Body of pancreas (tissue), 4 donors: ENCODE measurements around the gene DIPK1A. TPM values are rescaled to one million over a fixed set of nuclear protein-coding genes. Genes with fewer than 3 reads are reported as not detected.

Experiments
- ATAC-seq: fragments of 150-250 bp; one replicate; pipeline ENCODE4 v1.9.1; 2016
- DNase-seq, 4 donors: peaks; one replicate each; pipeline ENCODE4 v3.0.0-alpha.2; 2019
- H3K27ac ChIP-seq, 4 donors: fragments of 200-600 bp; sonication (generic); 1 replicate in 3 of 4; 2 replicates in 1 of 4; pipeline versions ENCODE4 v1.5.1 to v1.6.1; 2016 to 2019; ENCODE audit warnings: mild to moderate bottlenecking in 1 of 4, mixed read lengths in 1 of 4, moderate library complexity in 1 of 4
- H3K27me3 ChIP-seq, 2 donors: fragments of 200-600 bp; sonication (generic); one replicate each; pipeline ENCODE4 v1.6.0; 2016; ENCODE audit warnings: mild to moderate bottlenecking in 1 of 2
- H3K36me3 ChIP-seq, 2 donors: fragments of 200-600 bp; sonication (generic); replicated peaks in 1 of 2; 2 replicates each; pipeline ENCODE4 v1.5.1; 2016; ENCODE audit warnings: low read depth in 2 of 2; ENCODE audit not compliant: insufficient read depth in 1 of 2
- H3K4me1 ChIP-seq: fragments of 200-600 bp; sonication (generic); one replicate; pipeline ENCODE4 v1.6.0; 2016
- H3K4me3 ChIP-seq, 2 donors: fragments of 200-600 bp; sonication (generic); 1 replicate in 1 of 2; 2 replicates in 1 of 2; pipeline ENCODE4 v1.5.1; 2016 to 2019
- H3K9me3 ChIP-seq, 3 donors: fragments of 200-600 bp; sonication (generic); 1 replicate in 2 of 3; 2 replicates in 1 of 3; pipeline ENCODE4 v1.5.1; 2016
- POLR2A ChIP-seq, 3 donors: fragments of 450-650 bp; IDR thresholded peaks; one replicate each; pipeline ENCODE4 v1.6.1; 2016; ENCODE audit warnings: antibody characterized with exemption in 3 of 3, mild to moderate bottlenecking in 2 of 3
- WGBS, 2 donors: methylation state at CpG; one replicate each; pipeline ENCODE4 v1.1.5; 2017; 5-methylcytosine and 5-hydroxymethylcytosine counted together
- intact Hi-C: fragments of 100-400 bp; cut with DNase I; formaldehyde crosslinking; loops from one replicate; pipeline ENCODE4 v1.15.1; 2023
- total RNA-seq, 2 donors: library from RNA; depleted of rRNA; stranded (reverse); fragments of >200 nt; gene quantifications; one replicate each; pipeline ENCODE4 v1.1.0, GENCODE V29; 2016
- TF ChIP-seq, protein P1 (sequence below), 7 experiments: fragments of 450-650 bp in 4 of 7; fragments of 200-600 bp in 3 of 7; sonication (generic) in 3 of 7; IDR thresholded peaks; one replicate each; pipeline ENCODE4 v1.5.1; 2016 to 2019; ENCODE audit warnings: antibody characterized with exemption in 7 of 7

Gene DIPK1A
- total RNA-seq, 2 donors from 2014 or later, result 3.9 to 8.2 TPM

GRCh38 chr1:92817986-92818764, 143.1 kb downstream of the DIPK1A start:
- 89 to 96% methylated on average over 3 of the region's 3 CpGs for WGBS, 2 donors
- Histone ChIP-seq H3K4me3 (no peak overlapping the region), H3K9me3 (no peaks in the 10 kb centered on the region), H3K27ac (no peak overlapping the region), H3K27me3 (no peaks in the 10 kb centered on the region), H3K4me1 (no peaks in the 10 kb centered on the region), H3K36me3 (no peaks in the 10 kb centered on the region)
- TF ChIP-seq, protein P1, sequence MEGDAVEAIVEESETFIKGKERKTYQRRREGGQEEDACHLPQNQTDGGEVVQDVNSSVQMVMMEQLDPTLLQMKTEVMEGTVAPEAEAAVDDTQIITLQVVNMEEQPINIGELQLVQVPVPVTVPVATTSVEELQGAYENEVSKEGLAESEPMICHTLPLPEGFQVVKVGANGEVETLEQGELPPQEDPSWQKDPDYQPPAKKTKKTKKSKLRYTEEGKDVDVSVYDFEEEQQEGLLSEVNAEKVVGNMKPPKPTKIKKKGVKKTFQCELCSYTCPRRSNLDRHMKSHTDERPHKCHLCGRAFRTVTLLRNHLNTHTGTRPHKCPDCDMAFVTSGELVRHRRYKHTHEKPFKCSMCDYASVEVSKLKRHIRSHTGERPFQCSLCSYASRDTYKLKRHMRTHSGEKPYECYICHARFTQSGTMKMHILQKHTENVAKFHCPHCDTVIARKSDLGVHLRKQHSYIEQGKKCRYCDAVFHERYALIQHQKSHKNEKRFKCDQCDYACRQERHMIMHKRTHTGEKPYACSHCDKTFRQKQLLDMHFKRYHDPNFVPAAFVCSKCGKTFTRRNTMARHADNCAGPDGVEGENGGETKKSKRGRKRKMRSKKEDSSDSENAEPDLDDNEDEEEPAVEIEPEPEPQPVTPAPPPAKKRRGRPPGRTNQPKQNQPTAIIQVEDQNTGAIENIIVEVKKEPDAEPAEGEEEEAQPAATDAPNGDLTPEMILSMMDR (IDR thresholded peaks at IDR 0.05), result peak; percentile 20 to 87 (median 66)
- no peak for TF ChIP-seq POLR2A (IDR thresholded peaks at IDR 0.05)
- DNase-seq (peak in 3 of 4 donors; percentile 19 to 48 (median 30)), ATAC-seq (peak; percentile 67)
- intact Hi-C loops, result no loop called here

DNA sequence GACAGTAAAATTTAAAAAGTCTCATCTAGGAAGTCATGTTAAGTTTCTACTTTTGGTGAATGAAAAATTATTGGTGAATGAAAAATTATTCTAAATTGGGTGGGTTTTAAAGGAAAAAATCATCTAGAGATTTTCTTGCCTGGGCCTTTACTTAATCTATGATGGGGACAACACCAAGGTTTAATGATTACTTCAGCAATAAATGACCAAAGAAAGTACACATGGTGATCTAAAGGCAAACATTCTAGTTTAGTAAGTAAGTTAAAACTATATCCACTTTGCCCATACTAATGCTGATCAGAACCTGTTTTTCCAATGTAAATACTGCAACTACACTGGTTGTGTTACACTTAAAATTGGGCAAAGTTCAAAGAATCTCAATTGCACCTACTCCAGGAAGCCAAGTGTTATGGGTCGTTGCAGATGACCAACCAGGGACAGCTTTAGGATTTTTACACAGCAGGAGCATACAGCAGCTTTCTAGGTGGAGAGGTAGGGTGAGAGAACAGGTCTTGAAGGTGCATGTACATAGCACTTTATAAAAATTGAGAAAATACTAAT, 144.0 kb downstream of the DIPK1A start:
- ATAC-seq (no peak), DNase-seq (no peak)
- Histone ChIP-seq H3K4me1 (no peaks in the 10 kb centered on the region), H3K27ac (peak overlapping the region in 1 of 4 donors; percentile 24), H3K36me3 (no peaks in the 10 kb centered on the region), H3K9me3 (no peaks in the 10 kb centered on the region), H3K27me3 (no peaks in the 10 kb centered on the region), H3K4me3 (no peak overlapping the region)
- intact Hi-C loops, result no loop called here
- no peak for TF ChIP-seq POLR2A (IDR thresholded peaks at IDR 0.05)
- 11 to 27% methylated on average over 1 of the region's 1 CpG for WGBS, 2 donors

GRCh38 chr1:92816732-92817131, 144.5 kb downstream of the DIPK1A start:
- Histone ChIP-seq H3K4me3 (no peak overlapping the region), H3K36me3 (no peaks in the 10 kb centered on the region), H3K27ac (no peak overlapping the region), H3K4me1 (no peaks in the 10 kb centered on the region), H3K9me3 (no peaks in the 10 kb centered on the region), H3K27me3 (no peaks in the 10 kb centered on the region)
- no peak for ATAC-seq
- DNase-seq, result no peak
- 61 to 71% methylated on average over 2 of the region's 2 CpGs for WGBS, 2 donors
- no peak for TF ChIP-seq POLR2A (IDR thresholded peaks at IDR 0.05)
- TF ChIP-seq, protein P1 (IDR thresholded peaks at IDR 0.05), result no peak
- intact Hi-C loops, result no loop called here

DNA sequence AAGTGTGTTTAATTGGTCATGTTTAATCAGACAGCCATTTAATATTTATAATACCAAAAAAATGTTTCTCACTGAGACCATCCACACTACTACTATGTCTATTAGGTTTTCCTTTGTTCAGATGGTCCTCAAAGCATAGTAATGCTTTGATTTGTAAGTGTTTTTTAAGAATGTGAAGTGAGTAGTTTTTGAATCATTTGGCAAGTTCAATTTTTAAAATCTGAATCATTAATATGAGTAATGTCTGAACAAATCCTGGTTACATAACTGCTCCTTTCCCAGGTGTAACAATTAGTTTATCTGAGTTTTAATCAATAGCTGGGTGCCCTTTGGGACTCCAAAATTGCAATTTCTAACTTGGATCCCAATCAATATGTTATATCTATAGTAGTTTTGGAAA, 152.9 kb downstream of the DIPK1A start:
- Histone ChIP-seq H3K4me3 (no peak overlapping the region), H3K9me3 (no peaks in the 10 kb centered on the region), H3K36me3 (no peaks in the 10 kb centered on the region), H3K4me1 (peaks cover 8% of the 10 kb centered on the region), H3K27ac (no peak overlapping the region), H3K27me3 (no peaks in the 10 kb centered on the region)
- intact Hi-C loops, result no loop called here
- TF ChIP-seq POLR2A (IDR thresholded peaks at IDR 0.05), result no peak
- TF ChIP-seq, protein P1 (IDR thresholded peaks at IDR 0.05), result no peak
- ATAC-seq, result no peak
- DNase-seq, result no peak

GRCh38 chr1:92805216-92805615, 156.0 kb downstream of the DIPK1A start:
- DNase-seq, result no peak
- Histone ChIP-seq H3K27ac (peak overlapping the region in 3 of 4 donors; percentile 7 to 73 (median 71)), H3K27me3 (no peaks in the 10 kb centered on the region), H3K4me3 (no peak overlapping the region), H3K9me3 (no peaks in the 10 kb centered on the region), H3K4me1 (peaks cover 8% of the 10 kb centered on the region), H3K36me3 (no peaks in the 10 kb centered on the region)
- intact Hi-C loops, result no loop called here
- WGBS, 2 donors, result 83 to 88% methylated on average over 1 of the region's 1 CpG
- no peak for ATAC-seq
- TF ChIP-seq, protein P1 (IDR thresholded peaks at IDR 0.05), result no peak
- TF ChIP-seq POLR2A (IDR thresholded peaks at IDR 0.05), result no peak
